H9 (cell line): ENCODE data around the gene IFT81. TPM values are rescaled to one million over a fixed set of nuclear protein-coding genes. Genes with fewer than 3 reads are reported as not detected.

Source experiments
- DNase-seq: peaks from one replicate; pipeline ENCODE4 v3.0.0-alpha.2; 2017
- H2AFZ ChIP-seq: one replicate; pipeline ENCODE4 v1.6.1; 2013; ENCODE audit warnings: mild to moderate bottlenecking, low read length, control low read depth, moderate library complexity
- H2AK5ac ChIP-seq: 2 replicates; pipeline ENCODE4 v1.6.1; 2013; ENCODE audit warnings: low read length, control low read depth, mixed read lengths; ENCODE audit not compliant: insufficient read length
- H2BK120ac ChIP-seq: one replicate; pipeline ENCODE4 v1.6.1; 2013; ENCODE audit warnings: low read depth, mild to moderate bottlenecking, low read length, control low read depth, inconsistent platforms; ENCODE audit not compliant: poor library complexity, severe bottlenecking
- H2BK12ac ChIP-seq: 2 replicates; pipeline ENCODE4 v1.6.1; 2013; ENCODE audit warnings: low read length, control low read depth, mixed read lengths, low read depth; ENCODE audit not compliant: insufficient read length
- H2BK15ac ChIP-seq: 2 replicates; pipeline ENCODE4 v1.6.1; 2013; ENCODE audit warnings: low read depth, low read length, control low read depth
- H2BK20ac ChIP-seq: one replicate; pipeline ENCODE4 v1.6.1; 2013; ENCODE audit warnings: low read depth, mild to moderate bottlenecking, low read length, control low read depth, inconsistent platforms; ENCODE audit not compliant: poor library complexity, severe bottlenecking
- H2BK5ac ChIP-seq: 2 replicates; pipeline ENCODE4 v1.6.1; 2013; ENCODE audit warnings: low read length, control low read depth, mixed read lengths; ENCODE audit not compliant: insufficient read length
- H3K14ac ChIP-seq: 2 replicates; pipeline ENCODE4 v1.6.1; 2013; ENCODE audit warnings: low read length, control low read depth; ENCODE audit not compliant: insufficient read depth
- H3K18ac ChIP-seq: 2 replicates; pipeline ENCODE4 v1.6.1; 2013; ENCODE audit warnings: low read depth, mild to moderate bottlenecking, mixed read lengths, low read length, control low read depth; ENCODE audit not compliant: insufficient read length
- H3K23ac ChIP-seq: 2 replicates; pipeline ENCODE4 v1.6.1; 2013; ENCODE audit warnings: low read length, control low read depth, mixed read lengths, low read depth; ENCODE audit not compliant: insufficient read length
- H3K23me2 ChIP-seq: 2 replicates; pipeline ENCODE4 v1.6.1; 2013; ENCODE audit warnings: low read depth, mild to moderate bottlenecking, mixed read lengths, low read length, control low read depth; ENCODE audit not compliant: insufficient read length, poor library complexity, severe bottlenecking
- H3K27ac ChIP-seq: 2 replicates; pipeline ENCODE4 v1.5.1; 2013; ENCODE audit warnings: low read length, control low read depth, mixed read lengths, low read depth; ENCODE audit not compliant: insufficient read length
- H3K27me3 ChIP-seq: 2 replicates; pipeline ENCODE4 v1.6.1; 2013; ENCODE audit warnings: low read length, control low read depth, inconsistent platforms; ENCODE audit not compliant: insufficient read depth
- H3K4ac ChIP-seq: 2 replicates; pipeline ENCODE4 v1.6.1; 2013; ENCODE audit warnings: low read depth, mild to moderate bottlenecking, control low read depth, inconsistent platforms, low read length, moderate library complexity
- H3K4me1 ChIP-seq: 2 replicates; pipeline ENCODE4 v1.6.1; 2013; ENCODE audit warnings: low read length, control low read depth, inconsistent platforms; ENCODE audit not compliant: insufficient read depth
- H3K4me2 ChIP-seq: 2 replicates; pipeline ENCODE4 v1.6.1; 2013; ENCODE audit warnings: low read length, control low read depth, mixed read lengths; ENCODE audit not compliant: insufficient read length, insufficient read depth
- H3K56ac ChIP-seq: 2 replicates; pipeline ENCODE4 v1.6.1; 2013; ENCODE audit warnings: low read depth, mild to moderate bottlenecking, mixed read lengths, low read length, control low read depth; ENCODE audit not compliant: insufficient read length
- H3K79me1 ChIP-seq: 2 replicates; pipeline ENCODE4 v1.6.1; 2013; ENCODE audit warnings: low read depth, mild to moderate bottlenecking, moderate library complexity, low read length, control low read depth, inconsistent platforms; ENCODE audit not compliant: insufficient read depth, poor library complexity, severe bottlenecking
- H3K79me2 ChIP-seq: 2 replicates; pipeline ENCODE4 v1.6.1; 2013; ENCODE audit warnings: low read length, control low read depth, inconsistent platforms; ENCODE audit not compliant: insufficient read depth
- H3K9ac ChIP-seq: 2 replicates; pipeline ENCODE4 v1.6.1; 2013; ENCODE audit warnings: low read length, control low read depth, mixed read lengths; ENCODE audit not compliant: insufficient read length; ENCODE audit errors: extremely low read depth
- H3K9me3 ChIP-seq: one replicate; pipeline ENCODE4 v1.6.1; 2013; ENCODE audit warnings: low read depth, low read length, inconsistent platforms; ENCODE audit not compliant: control insufficient read depth
- H3T11ph ChIP-seq: one replicate; pipeline ENCODE4 v1.6.1; 2013; ENCODE audit warnings: mild to moderate bottlenecking, low read length, control low read depth, inconsistent platforms
- H4K20me1 ChIP-seq: one replicate; pipeline ENCODE4 v1.6.1; 2013; ENCODE audit not compliant: control insufficient read depth, insufficient read length, insufficient read depth
- H4K5ac ChIP-seq: 2 replicates; pipeline ENCODE4 v1.6.1; 2013; ENCODE audit warnings: low read depth, mild to moderate bottlenecking, mixed read lengths, low read length, control low read depth; ENCODE audit not compliant: insufficient read length
- H4K8ac ChIP-seq: replicated peaks from 2 replicates; pipeline ENCODE4 v1.6.1; 2013; ENCODE audit warnings: low read length, control low read depth, mixed read lengths, low read depth; ENCODE audit not compliant: insufficient read length
- H4K91ac ChIP-seq: 2 replicates; pipeline ENCODE4 v1.6.1; 2013; ENCODE audit warnings: low read depth, mild to moderate bottlenecking, moderate library complexity, mixed read lengths, low read length, control low read depth; ENCODE audit not compliant: insufficient read length
- H3K27ac Mint-ChIP-seq, 3 experiments: 2 replicates in 2 of 3; 3 replicates in 1 of 3; pipeline ENCODE4 v1.8.0; 2020 to 2021; ENCODE audit warnings: mixed read lengths in 3 of 3, mild to moderate bottlenecking in 1 of 3, moderate library complexity in 1 of 3
- H3K27me3 Mint-ChIP-seq: 2 replicates; pipeline ENCODE4 v1.8.0; 2021; ENCODE audit warnings: low read depth, mild to moderate bottlenecking, moderate library complexity, mixed read lengths
- H3K36me3 Mint-ChIP-seq, 3 experiments: 2 replicates in 2 of 3; 3 replicates in 1 of 3; pipeline ENCODE4 v1.8.0; 2020 to 2021; ENCODE audit warnings: low read depth in 3 of 3, mixed read lengths in 3 of 3; ENCODE audit not compliant: insufficient read depth in 1 of 3
- H3K4me1 Mint-ChIP-seq, 2 experiments: 2 replicates each; pipeline ENCODE4 v1.8.0; 2020; ENCODE audit warnings: mixed read lengths in 2 of 2
- H3K4me3 Mint-ChIP-seq, 2 experiments: 2 replicates in 1 of 2; 3 replicates in 1 of 2; pipeline ENCODE4 v1.8.0; 2020 to 2021; ENCODE audit warnings: mild to moderate bottlenecking in 2 of 2, mixed read lengths in 2 of 2, moderate library complexity in 1 of 2
- H3K9me3 Mint-ChIP-seq, 2 experiments: 2 replicates in 1 of 2; 3 replicates in 1 of 2; pipeline ENCODE4 v1.8.0; 2020; ENCODE audit warnings: mild to moderate bottlenecking in 2 of 2, mixed read lengths in 2 of 2, moderate library complexity in 1 of 2
- CTCF ChIP-seq: fragments of 200-600 bp; sonication (generic); conservative IDR thresholded peaks from 3 replicates; pipeline ENCODE4 v1.8.0; 2021; ENCODE audit warnings: antibody characterized with exemption, mild to moderate bottlenecking
- WGBS: extraction: QIAGEN DNeasy Blood & Tissue Kit; methylation state at CpG from one replicate; pipeline ENCODE4 v1.1.7; 2013; ENCODE audit warnings: missing lambda C conversion rate, low lambda C conversion rate, mixed read lengths; ENCODE audit not compliant: insufficient read length; ENCODE audit errors: extremely low coverage; 5-methylcytosine and 5-hydroxymethylcytosine counted together
- total RNA-seq: library from RNA; stranded (reverse); gene quantifications from 2 replicates; pipeline ENCODE4 v1.2.1, GENCODE V29; 2021

Gene IFT81
- total RNA-seq, 1 experiment from 2014 or later, result 9.3 TPM

- H3K18ac ChIP-seq, result no peak overlapping the region
- H3K36me3 Mint-ChIP-seq, result peaks cover 0 to 5% (median 1%) of the 10 kb centered on the region in 3 experiments; a peak in 3 of 7 replicates
- no peaks in the 10 kb centered on the region for H4K20me1 ChIP-seq
- H3K27me3 ChIP-seq, result no peaks in the 10 kb centered on the region
- H4K5ac ChIP-seq, result no peak overlapping the region
- no peak overlapping the region for H3K23ac ChIP-seq
- H3K27ac ChIP-seq, result no peak overlapping the region
- no peak overlapping the region for H2BK20ac ChIP-seq
- H3K4me3 Mint-ChIP-seq, result no peak overlapping the region
- no peak overlapping the region for H3K4me2 ChIP-seq
- peaks cover 0 to 5% of the 10 kb centered on the region in 2 experiments; a peak in 1 of 4 replicates for H3K4me1 Mint-ChIP-seq
- H3K14ac ChIP-seq, result no peak overlapping the region
- no peak overlapping the region for H3K9ac ChIP-seq
- DNase-seq, result no peak
- WGBS, result no CpG with 5 or more reads among the region's 1 CpG
- no peaks in the 10 kb centered on the region for H3K9me3 Mint-ChIP-seq
- H2BK120ac ChIP-seq, result no peak overlapping the region
- no peaks in the 10 kb centered on the region for H3K79me1 ChIP-seq
- no peaks in the 10 kb centered on the region for H3K4me1 ChIP-seq
- no peak overlapping the region for H2AFZ ChIP-seq
- no peak overlapping the region for H3K4ac ChIP-seq
- H4K8ac ChIP-seq, result no peak overlapping the region
- H2AK5ac ChIP-seq, result no peak overlapping the region
- no peak overlapping the region for H3K27ac Mint-ChIP-seq
- no peaks in the 10 kb centered on the region for H3K9me3 ChIP-seq
- no peak for TF ChIP-seq CTCF
- H2BK12ac ChIP-seq, result no peak overlapping the region
- no peak overlapping the region for H2BK5ac ChIP-seq
- H3K27me3 Mint-ChIP-seq, result no peaks in the 10 kb centered on the region
- H3T11ph ChIP-seq, result no peak overlapping the region
- no peak overlapping the region for H4K91ac ChIP-seq
- no peak overlapping the region for H3K56ac ChIP-seq
- H2BK15ac ChIP-seq, result no peak overlapping the region
- no peaks in the 10 kb centered on the region for H3K23me2 ChIP-seq
- H3K79me2 ChIP-seq, result no peaks in the 10 kb centered on the region
Measured at GRCh38 chr12:110222433-110222832, 98.3 kb downstream of the IFT81 start.
